PC-9 (cell line): Measurements from ENCODE around the gene BPHL. TPM values are rescaled to one million over a fixed set of nuclear protein-coding genes. Genes with fewer than 3 reads are reported as not detected.

Experiments
- BruUV-seq: library from RNA; stranded (reverse); fragments of 400-500 nt; replicated peaks from 2 replicates; lab custom pipeline; 2021; lab: Mats Ljungman, UMichigan
- CTCF ChIA-PET: fragments of 300-600 bp; sonication (Branson Sonifier 250); formaldehyde crosslinking; loops from one replicate; lab custom pipeline; 2022; ENCODE audit warnings: antibody characterized with exemption; lab: Charles Lee
- POLR2A ChIA-PET: fragments of 300-600 bp; sonication (Branson Sonifier 250); formaldehyde crosslinking; loops from one replicate; lab custom pipeline; 2022; ENCODE audit warnings: antibody characterized with exemption; ENCODE audit not compliant: unreplicated experiment; lab: Charles Lee
- DNase-seq, 2 experiments: peaks; one replicate each; pipeline versions ENCODE4 v3.0.0 to v3.0.0-alpha.2; 2015 to 2022; ENCODE audit warnings: mixed read lengths in 1 of 2
- H2AFZ ChIP-seq: fragments of 200-600 bp; sonication (generic); 2 replicates; pipeline ENCODE4 v1.8.1; 2017; ENCODE audit warnings: antibody characterized with exemption
- H3F3A ChIP-seq: fragments of 200-600 bp; sonication (generic); 2 replicates; pipeline ENCODE4 v1.8.1; 2017; ENCODE audit warnings: antibody characterized with exemption, mild to moderate bottlenecking, low read depth; ENCODE audit not compliant: insufficient read depth
- H3K27ac ChIP-seq: fragments of 200-600 bp; sonication (generic); 2 replicates; pipeline ENCODE4 v1.6.1; 2016; ENCODE audit warnings: mixed run types
- H3K27me3 ChIP-seq: fragments of 200-600 bp; sonication (generic); 2 replicates; pipeline ENCODE4 v1.6.1; 2016; ENCODE audit warnings: low read depth, mixed run types; ENCODE audit not compliant: insufficient read depth
- H3K36me3 ChIP-seq: fragments of 200-600 bp; sonication (generic); 2 replicates; pipeline ENCODE4 v1.6.1; 2016; ENCODE audit warnings: low read depth, mixed run types
- H3K4me1 ChIP-seq: fragments of 200-600 bp; sonication (generic); replicated peaks from 2 replicates; pipeline ENCODE4 v1.6.1; 2016; ENCODE audit warnings: mixed run types; ENCODE audit not compliant: insufficient read depth
- H3K4me2 ChIP-seq: fragments of 200-600 bp; sonication (generic); 2 replicates; pipeline ENCODE4 v1.6.1; 2017; ENCODE audit warnings: mixed run types
- H3K4me3 ChIP-seq: fragments of 200-600 bp; sonication (generic); 2 replicates; pipeline ENCODE4 v1.6.1; 2016; ENCODE audit warnings: mixed run types
- H3K79me2 ChIP-seq: fragments of 200-600 bp; sonication (generic); 2 replicates; pipeline ENCODE4 v1.6.1; 2017; ENCODE audit warnings: low read depth, mixed run types
- H3K9me2 ChIP-seq: fragments of 200-600 bp; sonication (generic); 2 replicates; pipeline ENCODE4 v1.8.1; 2017; ENCODE audit warnings: mild to moderate bottlenecking; ENCODE audit not compliant: insufficient read depth
- H3K9me3 ChIP-seq: fragments of 200-600 bp; sonication (generic); 2 replicates; pipeline ENCODE4 v1.8.1; 2016; ENCODE audit warnings: low read depth; ENCODE audit not compliant: insufficient read depth
- H4K20me1 ChIP-seq: fragments of 200-600 bp; sonication (generic); 2 replicates; pipeline ENCODE4 v1.8.1; 2017; ENCODE audit not compliant: insufficient read depth
- CTCF ChIP-seq: fragments of 200-600 bp; sonication (generic); conservative IDR thresholded peaks from 2 replicates; pipeline ENCODE4 v1.6.1; 2017; ENCODE audit warnings: mixed run types, antibody characterized with exemption, mild to moderate bottlenecking, moderate library complexity
- EZH2 ChIP-seq: fragments of 200-600 bp; sonication (generic); IDR thresholded peaks from 2 replicates; pipeline ENCODE4 v1.8.0; 2017; ENCODE audit warnings: antibody characterized with exemption, low read depth
- intact Hi-C: fragments of 100-400 bp; cut with micrococcal nuclease; formaldehyde crosslinking; loops from one replicate; pipeline ENCODE4 v1.10.0; 2022; ENCODE audit not compliant: unreplicated experiment
- total RNA-seq: library from RNA; stranded (reverse); gene quantifications from 2 replicates; pipeline ENCODE4 v1.2.3, GENCODE V29; 2021

The BPHL gene
- total RNA-seq, 1 experiment from 2014 or later, result 23.7 TPM

GRCh38 chr6:3088968-3089367, 29.5 kb upstream of the BPHL start:
- intact Hi-C loops, result no loop called here
- Histone ChIP-seq H3K27ac (no peak overlapping the region), H3K4me1 (no peaks in the 10 kb centered on the region), H3K79me2 (no peaks in the 10 kb centered on the region), H3K9me3 (no peaks in the 10 kb centered on the region), H3F3A (no peaks in the 10 kb centered on the region; the same call in 1 of the 2 replicates), H3K4me2 (no peak overlapping the region), H3K9me2 (no peaks in the 10 kb centered on the region), H3K27me3 (no peaks in the 10 kb centered on the region), H2AFZ (no peak overlapping the region), H3K4me3 (no peak overlapping the region), H3K36me3 (no peaks in the 10 kb centered on the region), H4K20me1 (no peaks in the 10 kb centered on the region)
- ChIA-PET CTCF (no interaction called here), POLR2A (no interaction called here)
- DNase-seq, result no peak
- BruUV-seq, result no TSS peak
- TF ChIP-seq EZH2 (no peak), CTCF (no peak)

- Histone ChIP-seq H2AFZ (no peak overlapping the region), H3K27me3 (no peaks in the 10 kb centered on the region), H3K36me3 (no peaks in the 10 kb centered on the region), H3K4me2 (no peak overlapping the region), H3K79me2 (no peaks in the 10 kb centered on the region), H3K9me2 (no peaks in the 10 kb centered on the region), H4K20me1 (no peaks in the 10 kb centered on the region), H3K27ac (no peak overlapping the region), H3K4me1 (no peaks in the 10 kb centered on the region), H3F3A (no peaks in the 10 kb centered on the region; the same call in 1 of the 2 replicates), H3K4me3 (no peak overlapping the region), H3K9me3 (no peaks in the 10 kb centered on the region)
- no peak for TF ChIP-seq CTCF
- ChIA-PET POLR2A (no interaction called here), CTCF (no interaction called here)
- no peak for DNase-seq
- intact Hi-C loops, result no loop called here
- BruUV-seq, result no TSS peak
Observed at GRCh38 chr6:3090013-3090412, 28.5 kb upstream of the BPHL start.

- Histone ChIP-seq H3K36me3 (peaks cover 5% of the 10 kb centered on the region; the same call in 1 of the 2 replicates), H3K4me2 (no peak overlapping the region), H3K4me3 (no peak overlapping the region), H2AFZ (no peak overlapping the region), H3K9me2 (no peaks in the 10 kb centered on the region), H3K4me1 (no peaks in the 10 kb centered on the region), H3K79me2 (no peaks in the 10 kb centered on the region), H3K27ac (no peak overlapping the region), H3K9me3 (no peaks in the 10 kb centered on the region), H4K20me1 (no peaks in the 10 kb centered on the region), H3K27me3 (no peaks in the 10 kb centered on the region), H3F3A (no peaks in the 10 kb centered on the region; the same call in 1 of the 2 replicates)
- no peak for DNase-seq
- CTCF ChIA-PET, result no interaction called here
- intact Hi-C loops, result no loop called here
- BruUV-seq, result no TSS peak
- TF ChIP-seq EZH2 (no peak), CTCF (no peak)
- POLR2A ChIA-PET, result no interaction called here
Observed at GRCh38 chr6:3094815-3095214, 23.7 kb upstream of the BPHL start.
